ENCODE measurements around the gene RC3H1.
"Not testable (repeated sequence)": the region's sequence is repeated elsewhere in the genome, so short reads cannot be mapped to it uniquely, and the experiment has no call there.

The RC3H1 gene, protein sequence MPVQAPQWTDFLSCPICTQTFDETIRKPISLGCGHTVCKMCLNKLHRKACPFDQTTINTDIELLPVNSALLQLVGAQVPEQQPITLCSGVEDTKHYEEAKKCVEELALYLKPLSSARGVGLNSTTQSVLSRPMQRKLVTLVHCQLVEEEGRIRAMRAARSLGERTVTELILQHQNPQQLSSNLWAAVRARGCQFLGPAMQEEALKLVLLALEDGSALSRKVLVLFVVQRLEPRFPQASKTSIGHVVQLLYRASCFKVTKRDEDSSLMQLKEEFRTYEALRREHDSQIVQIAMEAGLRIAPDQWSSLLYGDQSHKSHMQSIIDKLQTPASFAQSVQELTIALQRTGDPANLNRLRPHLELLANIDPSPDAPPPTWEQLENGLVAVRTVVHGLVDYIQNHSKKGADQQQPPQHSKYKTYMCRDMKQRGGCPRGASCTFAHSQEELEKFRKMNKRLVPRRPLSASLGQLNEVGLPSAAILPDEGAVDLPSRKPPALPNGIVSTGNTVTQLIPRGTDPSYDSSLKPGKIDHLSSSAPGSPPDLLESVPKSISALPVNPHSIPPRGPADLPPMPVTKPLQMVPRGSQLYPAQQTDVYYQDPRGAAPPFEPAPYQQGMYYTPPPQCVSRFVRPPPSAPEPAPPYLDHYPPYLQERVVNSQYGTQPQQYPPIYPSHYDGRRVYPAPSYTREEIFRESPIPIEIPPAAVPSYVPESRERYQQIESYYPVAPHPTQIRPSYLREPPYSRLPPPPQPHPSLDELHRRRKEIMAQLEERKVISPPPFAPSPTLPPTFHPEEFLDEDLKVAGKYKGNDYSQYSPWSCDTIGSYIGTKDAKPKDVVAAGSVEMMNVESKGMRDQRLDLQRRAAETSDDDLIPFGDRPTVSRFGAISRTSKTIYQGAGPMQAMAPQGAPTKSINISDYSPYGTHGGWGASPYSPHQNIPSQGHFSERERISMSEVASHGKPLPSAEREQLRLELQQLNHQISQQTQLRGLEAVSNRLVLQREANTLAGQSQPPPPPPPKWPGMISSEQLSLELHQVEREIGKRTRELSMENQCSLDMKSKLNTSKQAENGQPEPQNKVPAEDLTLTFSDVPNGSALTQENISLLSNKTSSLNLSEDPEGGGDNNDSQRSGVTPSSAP

DNA sequence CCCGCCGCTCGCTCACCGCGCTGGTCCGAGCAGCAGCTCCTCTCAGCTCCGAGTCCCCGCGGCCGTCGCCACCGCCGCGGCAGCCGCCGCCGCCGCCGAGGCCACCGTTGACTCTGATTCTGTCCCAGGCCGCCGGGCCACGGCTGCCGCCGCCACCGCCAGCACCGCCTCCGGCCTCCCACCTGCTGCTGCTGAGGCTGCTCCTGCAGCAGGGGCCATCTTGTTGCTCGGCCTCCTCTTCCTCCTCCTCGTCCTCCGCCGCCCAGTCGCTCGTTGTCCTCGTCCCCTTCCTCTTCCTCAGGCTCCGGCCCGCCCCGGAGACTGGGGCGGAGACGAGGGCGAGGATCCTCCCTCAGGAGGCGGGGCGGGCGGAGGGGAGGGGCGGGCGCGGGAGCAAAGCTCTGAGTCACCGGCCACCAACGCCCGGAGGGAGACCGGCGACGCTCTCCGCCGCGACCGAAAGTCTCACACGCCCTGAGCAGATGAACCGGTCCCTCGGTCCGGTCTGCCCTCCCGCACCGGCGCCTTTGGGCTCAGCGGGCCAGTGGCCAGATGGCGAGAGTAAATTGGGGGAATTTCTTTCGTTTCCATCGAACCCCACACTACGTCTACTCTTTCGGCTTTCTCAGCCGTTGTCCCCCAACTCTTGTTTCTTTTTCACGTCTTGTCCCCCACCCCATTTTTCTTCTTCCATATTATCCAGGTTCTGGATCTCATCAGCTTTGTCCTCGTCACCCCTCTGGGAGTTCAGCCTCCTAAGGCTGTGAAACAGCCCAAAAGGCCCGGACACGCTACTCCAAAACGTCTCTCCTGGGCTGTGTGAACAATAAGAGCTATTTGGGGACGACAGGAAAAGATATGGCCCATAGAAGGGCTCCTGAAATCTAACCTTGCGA, at the start of gene RC3H1:
Gene RC3H1 (minus strand): TSS at position 278 of the 896 bp plus-strand sequence. CDS start 29,372 bp downstream, outside the sequence.
- DNase-seq, result peak; percentile 93

DNA sequence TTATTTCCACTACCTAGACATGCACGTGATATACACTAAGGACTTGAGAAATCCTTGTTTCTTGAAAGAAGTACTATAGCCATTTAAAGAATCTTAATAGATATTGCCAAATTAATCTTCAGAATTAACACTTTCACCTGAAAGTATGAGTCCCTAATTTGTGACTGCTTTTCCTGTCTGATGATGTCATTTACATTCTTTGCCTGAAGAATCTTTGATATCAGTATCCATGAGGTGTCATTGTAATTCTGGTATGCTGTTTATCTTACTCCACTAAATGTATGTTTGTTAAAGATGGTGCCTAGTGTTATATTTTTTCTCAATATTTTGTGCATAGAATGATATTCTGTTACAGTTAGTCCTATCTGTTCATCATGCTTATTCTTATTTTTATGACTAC, 48.5 kb upstream of the RC3H1 start:
- DNase-seq, result no peak

DNA sequence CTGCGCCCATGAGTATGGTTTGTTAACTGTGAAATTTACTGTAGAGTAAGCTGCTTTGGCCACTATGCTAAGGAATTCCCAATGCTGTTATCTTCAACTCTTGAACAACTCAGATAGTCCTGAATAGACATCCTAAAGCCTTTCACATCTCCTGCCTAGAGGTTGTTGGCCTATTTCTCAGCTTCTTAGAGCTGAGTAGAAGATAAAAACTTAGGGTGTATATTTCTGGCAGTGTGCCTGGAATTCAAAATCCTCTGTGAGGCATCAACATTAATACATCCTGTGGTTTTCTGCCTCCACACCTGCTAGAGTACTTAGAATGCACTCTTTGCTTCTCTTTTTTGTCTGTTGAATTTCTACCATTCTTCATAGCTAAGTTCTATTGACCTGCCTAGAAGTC, 45.8 kb upstream of the RC3H1 start:
- DNase-seq, result peak; percentile 78

- no peak for DNase-seq
Observed at GRCh38 chr1:174060090-174060489, 37.9 kb upstream of the RC3H1 start.

DNA sequence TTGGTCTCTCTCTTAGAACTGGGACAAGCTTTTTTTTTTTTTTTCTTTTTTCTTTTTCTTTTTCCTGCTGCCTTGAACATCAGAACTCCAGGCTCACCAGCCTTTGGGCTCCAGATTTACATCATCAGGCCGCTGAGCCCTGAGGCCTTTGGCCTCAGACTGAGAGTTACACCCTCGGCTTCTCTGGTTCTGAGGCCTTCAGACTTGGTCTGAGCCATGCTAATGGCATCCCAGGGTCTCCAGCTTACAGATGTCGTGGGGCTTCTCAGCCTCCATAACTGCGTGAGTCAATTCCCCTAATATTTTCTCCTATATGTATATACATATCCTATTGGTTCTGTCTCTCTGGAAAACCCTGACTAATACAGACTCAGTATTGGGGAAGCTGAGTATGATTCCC, 36.5 kb upstream of the RC3H1 start:
- DNase-seq, result no peak

DNA sequence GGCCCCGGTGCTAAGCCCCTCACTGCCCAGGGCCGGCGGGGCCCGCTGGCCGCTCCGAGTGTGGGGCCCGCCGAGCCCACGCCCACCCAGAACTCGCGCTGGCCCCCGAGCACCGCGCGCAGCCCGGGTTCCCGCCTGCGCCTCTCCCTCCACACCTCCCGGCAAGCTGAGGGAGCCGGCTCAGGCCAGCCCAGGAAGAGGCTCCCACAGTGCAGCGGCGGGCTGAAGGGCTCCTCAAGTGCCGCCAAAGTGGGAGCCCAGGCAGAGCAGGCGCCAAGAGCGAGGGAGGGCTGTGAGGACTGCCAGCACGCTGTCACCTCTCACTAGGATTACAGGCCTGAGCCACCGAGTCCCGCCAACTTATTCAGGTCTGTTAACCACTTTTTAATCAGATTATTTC, 34.5 kb upstream of the RC3H1 start:
- not testable (repeated sequence) for DNase-seq

DNA sequence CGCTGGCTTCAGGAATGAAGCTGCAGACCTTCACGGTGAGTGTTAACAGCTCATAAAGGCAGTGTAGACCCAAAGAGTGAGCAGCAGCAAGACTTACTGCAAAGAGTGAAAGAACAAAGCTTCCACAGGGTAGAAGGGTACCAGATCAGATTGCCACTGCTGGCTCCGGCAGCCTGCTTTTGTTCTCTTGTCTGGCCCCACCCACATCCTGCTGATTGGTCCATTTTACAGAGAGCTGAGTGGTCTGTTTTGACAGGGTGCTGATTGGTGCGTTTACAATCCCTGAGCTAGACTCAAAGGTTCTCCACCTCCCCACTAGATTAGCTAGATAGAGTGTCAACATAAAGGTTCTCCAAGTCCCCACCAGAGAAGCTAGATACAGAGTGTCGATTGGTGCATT, 33.6 kb upstream of the RC3H1 start:
- DNase-seq, result not testable (repeated sequence)

DNA sequence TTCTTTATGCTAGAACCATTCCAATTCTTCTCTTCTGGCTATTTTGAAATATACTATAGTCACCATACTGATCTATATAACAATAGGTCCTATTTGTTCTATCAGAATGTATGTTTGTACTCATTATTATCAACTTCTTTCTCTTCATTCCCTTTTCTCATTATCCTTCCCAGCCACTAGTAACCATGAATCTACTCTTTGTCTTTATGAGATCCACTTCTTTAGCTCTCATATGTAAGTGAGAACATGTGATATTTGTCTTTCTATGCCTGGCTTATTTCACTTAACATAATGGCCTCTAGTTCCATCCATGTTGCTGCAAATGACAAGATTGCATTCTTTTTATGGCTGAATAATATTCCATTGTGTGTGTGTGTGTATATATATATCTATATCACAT, 31.7 kb upstream of the RC3H1 start:
- DNase-seq, result no peak

- no peak for DNase-seq
Observed at GRCh38 chr1:174052621-174053020, 30.5 kb upstream of the RC3H1 start.

DNA sequence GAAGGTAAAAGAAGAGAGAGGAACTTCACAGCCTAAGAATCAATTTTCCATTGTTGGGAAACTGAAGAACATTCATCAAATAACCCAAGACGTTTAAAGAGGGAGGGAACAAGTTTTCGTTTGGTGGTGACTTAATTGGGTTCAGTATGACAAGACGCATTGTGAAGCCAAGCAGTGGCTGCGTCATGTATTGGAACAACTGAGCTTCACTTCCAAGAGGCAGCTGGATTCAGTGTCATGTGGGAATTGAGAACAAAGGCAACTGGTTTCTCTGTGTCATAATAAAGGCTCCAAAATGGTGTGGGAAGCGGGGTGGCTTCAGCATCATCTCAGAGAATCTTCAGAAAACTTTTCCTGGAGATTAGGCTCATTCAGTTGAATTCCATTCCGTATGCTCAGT, 29.8 kb upstream of the RC3H1 start:
- DNase-seq, result no peak

DNA sequence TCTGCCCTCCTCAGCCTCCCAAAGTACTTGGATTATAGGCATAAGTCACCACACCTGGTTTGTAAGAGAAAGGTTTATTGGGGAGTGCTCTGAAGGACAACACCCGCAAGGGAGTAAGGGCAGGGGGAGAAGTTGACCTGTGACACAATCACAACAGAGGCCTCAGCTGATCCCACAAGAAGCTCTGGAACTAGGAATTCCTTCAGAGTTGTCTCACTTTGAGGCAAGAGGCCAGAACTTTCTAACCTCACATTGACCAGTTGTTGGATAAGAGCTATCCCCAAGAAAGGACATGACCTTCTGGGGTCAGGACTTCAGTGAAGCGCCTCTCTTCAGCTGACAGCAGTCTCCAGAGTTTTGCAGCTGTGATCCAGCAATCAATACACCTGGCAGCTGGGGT, 27.4 kb upstream of the RC3H1 start:
- DNase-seq, result no peak

DNA sequence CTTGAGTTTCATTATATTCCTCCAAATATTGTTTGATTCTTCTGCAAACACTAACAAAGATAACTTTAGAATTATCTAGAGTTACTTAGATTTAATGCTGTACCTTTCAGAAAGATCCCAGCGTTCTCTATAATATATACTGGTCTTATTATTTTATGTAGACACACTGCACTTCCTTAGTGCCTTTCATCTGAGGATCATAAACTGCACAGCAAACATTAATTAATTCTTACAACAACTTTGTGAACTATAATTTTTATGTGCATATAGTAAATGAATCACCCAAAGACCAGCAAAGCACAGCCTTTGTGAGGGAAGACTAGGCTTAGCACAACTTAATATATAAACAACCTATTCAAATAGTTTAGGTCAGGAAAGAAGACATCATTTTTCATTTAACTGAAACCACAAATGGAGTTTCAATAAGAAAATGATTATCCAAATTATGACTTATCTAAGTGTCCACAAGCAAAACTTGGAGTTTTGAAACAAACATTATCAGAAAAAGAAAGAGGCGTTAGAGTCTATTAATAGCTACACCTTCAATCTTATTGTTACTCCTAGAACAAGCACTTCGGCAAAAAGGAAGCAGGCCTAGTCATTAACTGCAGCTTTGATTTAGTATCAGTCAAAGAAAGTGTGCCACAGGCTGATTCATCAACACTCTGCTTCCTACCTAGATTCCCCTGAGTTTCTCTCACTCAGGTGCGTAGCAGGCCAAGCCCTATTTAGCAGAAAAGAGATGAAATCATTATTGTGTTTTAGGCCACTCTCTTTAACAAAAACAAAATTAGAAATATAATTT, 22.5 kb upstream of the RC3H1 start:
- DNase-seq, result no peak

DNA sequence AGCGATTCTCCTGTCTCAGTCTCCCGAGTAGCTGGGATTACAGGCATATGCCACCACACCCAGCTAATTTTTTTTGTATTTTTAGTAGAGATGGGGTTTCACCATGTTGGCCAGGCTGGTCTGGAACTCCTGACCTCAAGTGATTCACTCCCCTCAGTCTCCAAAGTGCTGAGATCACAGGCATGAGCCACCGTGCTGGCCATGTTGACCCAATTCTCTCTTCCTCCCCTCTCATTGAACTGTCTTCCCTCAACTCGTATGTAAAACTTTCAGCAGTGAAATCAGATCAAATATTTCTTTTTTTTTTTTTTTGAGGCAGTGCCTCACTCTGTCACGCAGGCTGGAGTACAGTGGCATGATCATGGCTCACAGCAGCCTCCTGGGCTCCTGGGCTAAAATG, 20.4 kb upstream of the RC3H1 start:
- DNase-seq, result not testable (repeated sequence)

DNA sequence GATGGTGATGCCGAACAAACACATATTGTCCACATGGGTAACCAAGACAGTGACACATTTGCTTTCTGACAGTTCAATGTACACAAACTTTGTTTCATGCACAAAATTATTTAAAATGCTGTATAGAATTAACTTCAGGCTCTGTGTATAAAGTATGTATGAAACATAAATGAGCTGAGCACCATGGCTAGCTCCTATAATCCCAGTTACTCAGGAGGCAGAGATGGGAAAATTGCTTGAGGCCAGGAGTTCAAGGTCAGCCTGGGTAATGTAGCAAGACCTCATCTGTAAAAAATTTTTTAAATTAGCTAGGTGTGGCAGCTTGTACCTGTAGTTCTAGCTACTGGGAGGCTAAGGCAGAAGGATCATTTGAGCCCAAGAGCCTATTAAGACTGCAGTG, 19.2 kb upstream of the RC3H1 start:
- DNase-seq, result no peak

GRCh38 chr1:174040387-174040786, 18.2 kb upstream of the RC3H1 start:
- peak; percentile 20 for DNase-seq

- no peak for DNase-seq
Observed at GRCh38 chr1:174039027-174039426, 16.9 kb upstream of the RC3H1 start.

GRCh38 chr1:174036798-174037197, 14.6 kb upstream of the RC3H1 start:
- DNase-seq, result no peak

DNA sequence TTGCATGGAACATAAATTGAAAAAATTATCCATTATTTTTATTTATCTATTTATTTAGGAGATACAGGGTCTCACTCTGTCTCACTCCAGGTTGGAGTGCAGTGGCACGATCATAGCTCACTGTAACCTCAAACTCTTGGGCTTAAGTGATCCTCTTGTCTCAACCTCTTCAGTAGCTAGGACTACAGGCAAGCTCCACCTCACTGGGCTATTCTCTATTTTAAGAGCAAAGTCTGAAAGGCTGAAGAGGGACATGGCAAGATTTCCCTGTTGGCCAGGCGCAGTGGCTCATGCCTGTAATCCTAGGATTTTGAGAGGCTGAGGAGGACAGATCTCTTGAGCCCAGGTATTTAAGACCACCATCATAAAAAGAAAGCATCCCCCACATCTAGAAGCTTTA, 14.0 kb upstream of the RC3H1 start:
- DNase-seq, result no peak

DNA sequence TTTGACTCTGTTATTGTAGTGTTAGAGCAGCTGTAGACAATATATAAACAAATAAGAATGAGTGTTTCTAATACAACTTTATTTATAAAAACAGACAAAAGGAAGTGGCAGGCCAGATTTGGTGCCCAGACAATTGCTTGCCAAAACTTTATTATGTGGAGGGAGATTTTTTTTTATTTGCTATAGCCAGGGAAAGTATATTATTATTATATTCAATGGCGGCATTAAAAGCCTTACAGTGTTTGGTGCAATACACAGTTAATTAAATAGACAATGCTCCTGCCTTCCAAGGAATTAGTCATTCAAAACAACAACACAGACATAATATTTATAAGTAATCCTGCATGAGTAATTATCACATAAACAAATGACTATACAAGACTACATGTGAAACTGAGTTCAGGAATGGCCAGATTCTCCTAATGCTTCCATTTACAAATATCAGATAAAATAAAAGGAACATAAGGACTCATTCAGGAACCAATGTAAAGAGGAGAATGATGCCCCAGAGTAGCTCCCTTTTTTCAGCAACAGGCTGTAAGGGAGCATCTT, 10.6 kb upstream of the RC3H1 start:
- no peak for DNase-seq

DNA sequence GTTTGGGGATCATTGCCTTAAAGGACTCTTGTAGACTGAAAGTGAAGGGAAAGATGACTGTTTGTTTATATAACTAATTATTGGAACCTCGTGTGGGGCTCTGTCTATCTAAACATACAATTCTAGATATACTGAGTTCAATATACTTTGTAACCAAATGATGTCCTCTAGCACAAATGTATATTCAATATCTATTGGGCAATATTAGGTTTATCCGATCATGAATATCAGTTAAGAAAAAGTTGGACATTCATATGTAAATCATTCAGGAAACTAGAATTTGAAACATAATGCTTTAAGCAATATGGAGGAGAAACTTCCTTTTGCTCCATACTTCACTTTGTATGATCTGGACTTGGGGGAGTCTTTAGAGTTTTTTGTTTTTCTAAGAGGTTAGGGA, 8.9 kb upstream of the RC3H1 start:
- DNase-seq, result no peak

DNA sequence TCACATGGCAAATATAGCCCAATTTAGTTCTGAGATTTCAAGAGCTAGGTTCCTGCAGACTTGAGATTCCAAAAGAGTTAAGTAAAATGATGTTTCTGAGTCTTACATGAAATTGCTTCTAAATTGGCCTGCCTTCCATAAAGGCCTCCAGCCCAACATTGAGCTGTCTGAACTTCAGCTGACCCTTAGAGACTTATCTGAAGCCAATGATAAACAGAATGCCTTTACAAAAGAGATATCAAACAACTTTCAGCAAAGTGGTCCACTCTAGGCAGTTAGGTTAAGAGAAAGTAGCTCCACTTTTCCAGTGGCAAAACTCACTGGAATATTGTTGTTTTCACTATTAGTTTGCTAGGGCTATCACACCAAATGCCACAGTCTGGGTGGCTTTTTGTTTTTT, 6.3 kb upstream of the RC3H1 start:
- no peak for DNase-seq

Measured in hematopoietic multipotent progenitor cell treated with erythropoietin and hydrocortisone succinate and interleukin-3 and kit ligand, for 6 days (in vitro differentiated cells).